ENCODE results near the gene DHX38.

DNA sequence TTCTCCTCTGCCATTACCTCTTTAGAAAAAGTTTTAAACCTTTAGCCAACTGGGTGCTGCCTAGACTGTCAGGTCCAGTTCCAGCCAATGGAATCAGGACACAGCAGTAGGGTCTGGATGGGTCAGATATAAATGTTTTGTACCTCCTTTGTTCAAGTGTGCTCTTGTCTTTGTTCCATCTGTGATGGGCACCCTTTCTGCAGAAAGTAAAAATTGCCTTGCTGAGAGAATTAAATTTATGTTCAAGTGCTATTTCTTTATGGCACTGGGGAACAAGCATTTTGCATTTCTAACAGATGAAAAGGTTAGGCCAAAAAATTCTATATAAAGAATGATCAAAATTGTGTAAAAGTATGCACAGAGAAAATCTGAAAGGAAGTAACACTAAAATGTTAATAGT lies 44.5 kb upstream of the DHX38 start:
- TF ChIP-seq POLR2A (IDR thresholded peaks at IDR 0.05) (no peak), POLR2AphosphoS5 (IDR thresholded peaks at IDR 0.05) (no peak), EP300 (IDR thresholded peaks at IDR 0.05) (no peak)
- TF ChIP-seq, protein P1, sequence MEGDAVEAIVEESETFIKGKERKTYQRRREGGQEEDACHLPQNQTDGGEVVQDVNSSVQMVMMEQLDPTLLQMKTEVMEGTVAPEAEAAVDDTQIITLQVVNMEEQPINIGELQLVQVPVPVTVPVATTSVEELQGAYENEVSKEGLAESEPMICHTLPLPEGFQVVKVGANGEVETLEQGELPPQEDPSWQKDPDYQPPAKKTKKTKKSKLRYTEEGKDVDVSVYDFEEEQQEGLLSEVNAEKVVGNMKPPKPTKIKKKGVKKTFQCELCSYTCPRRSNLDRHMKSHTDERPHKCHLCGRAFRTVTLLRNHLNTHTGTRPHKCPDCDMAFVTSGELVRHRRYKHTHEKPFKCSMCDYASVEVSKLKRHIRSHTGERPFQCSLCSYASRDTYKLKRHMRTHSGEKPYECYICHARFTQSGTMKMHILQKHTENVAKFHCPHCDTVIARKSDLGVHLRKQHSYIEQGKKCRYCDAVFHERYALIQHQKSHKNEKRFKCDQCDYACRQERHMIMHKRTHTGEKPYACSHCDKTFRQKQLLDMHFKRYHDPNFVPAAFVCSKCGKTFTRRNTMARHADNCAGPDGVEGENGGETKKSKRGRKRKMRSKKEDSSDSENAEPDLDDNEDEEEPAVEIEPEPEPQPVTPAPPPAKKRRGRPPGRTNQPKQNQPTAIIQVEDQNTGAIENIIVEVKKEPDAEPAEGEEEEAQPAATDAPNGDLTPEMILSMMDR (IDR thresholded peaks at IDR 0.05), result no peak

Data from suprapubic skin (tissue), 4 donors.